OCI-LY7 (cell line): ENCODE results near the gene HIP1R. TPM values are rescaled to one million over a fixed set of nuclear protein-coding genes. Genes with fewer than 3 reads are reported as not detected.

Experiments used
- BruUV-seq: library from RNA; stranded (reverse); fragments of 400-500 nt; replicated peaks from 2 replicates; lab custom pipeline; 2021; lab: Mats Ljungman, UMichigan
- CTCF ChIA-PET: fragments of 300-600 bp; sonication (Branson Sonifier 250); formaldehyde crosslinking; loops from one replicate; lab custom pipeline; 2022; ENCODE audit warnings: antibody characterized with exemption; ENCODE audit not compliant: unreplicated experiment; lab: Charles Lee
- POLR2A ChIA-PET: fragments of 300-600 bp; sonication (Branson Sonifier 250); formaldehyde crosslinking; loops from one replicate; lab custom pipeline; 2022; ENCODE audit warnings: antibody characterized with exemption; lab: Charles Lee
- DNase-seq: peaks from one replicate; pipeline ENCODE4 v3.0.0-alpha.2; 2015; ENCODE audit warnings: low spot score
- H2AFZ ChIP-seq: fragments of 200-600 bp; sonication (generic), shearing (Covaris generic); 2 replicates; pipeline ENCODE4 v1.6.1; 2014; ENCODE audit warnings: mild to moderate bottlenecking, antibody characterized with exemption, low read length, moderate library complexity
- H3K27ac ChIP-seq: fragments of 200-600 bp; sonication (generic); 2 replicates; pipeline ENCODE4 v1.5.1; 2014; ENCODE audit warnings: mixed run types, low read depth, mild to moderate bottlenecking, moderate library complexity, low read length, inconsistent platforms; ENCODE audit not compliant: poor library complexity, severe bottlenecking
- H3K36me3 ChIP-seq: fragments of 200-600 bp; sonication (generic); 2 replicates; pipeline ENCODE4 v1.6.1; 2014; ENCODE audit warnings: mild to moderate bottlenecking, antibody characterized with exemption, low read length, moderate library complexity, mixed read lengths; ENCODE audit not compliant: insufficient read depth
- H3K4me1 ChIP-seq: fragments of 200-600 bp; sonication (generic); 2 replicates; pipeline ENCODE4 v1.5.1; 2014; ENCODE audit warnings: mild to moderate bottlenecking, low read length; ENCODE audit not compliant: insufficient read depth, poor library complexity, severe bottlenecking
- H3K4me2 ChIP-seq: fragments of 200-600 bp; sonication (generic); 2 replicates; pipeline ENCODE4 v1.6.1; 2014; ENCODE audit warnings: mild to moderate bottlenecking, low read length
- H3K4me3 ChIP-seq: fragments of 200-600 bp; sonication (generic); 2 replicates; pipeline ENCODE4 v1.5.1; 2014; ENCODE audit warnings: mild to moderate bottlenecking, low read depth, low read length; ENCODE audit not compliant: poor library complexity, severe bottlenecking
- H3K79me2 ChIP-seq: fragments of 200-600 bp; sonication (generic); 2 replicates; pipeline ENCODE4 v1.6.1; 2016; ENCODE audit warnings: low read depth, mild to moderate bottlenecking, low read length, moderate library complexity, mixed read lengths; ENCODE audit not compliant: insufficient read depth
- H3K9me2 ChIP-seq: fragments of 200-600 bp; sonication (generic); 2 replicates; pipeline ENCODE4 v1.6.1; 2016; ENCODE audit warnings: mild to moderate bottlenecking, low read length, mixed read lengths; ENCODE audit not compliant: insufficient read depth
- H3K9me3 ChIP-seq: fragments of 200-600 bp; sonication (generic); 2 replicates; pipeline ENCODE4 v1.6.1; 2014; ENCODE audit warnings: mild to moderate bottlenecking, mixed run types, low read length, mixed read lengths
- H4K20me1 ChIP-seq: fragments of 200-600 bp; sonication (generic); 2 replicates; pipeline ENCODE4 v1.6.1; 2014; ENCODE audit warnings: mild to moderate bottlenecking, antibody characterized with exemption, low read length, moderate library complexity, mixed read lengths; ENCODE audit not compliant: insufficient read depth
- EZH2phosphoT487 ChIP-seq: fragments of 200-600 bp; sonication (generic); IDR thresholded peaks from 2 replicates; pipeline ENCODE4 v1.6.1; 2018; ENCODE audit warnings: low read depth, borderline replicate concordance, mild to moderate bottlenecking, mixed run types, antibody characterized with exemption, low read length, moderate library complexity, mixed read lengths
- intact Hi-C: fragments of 100-400 bp; cut with micrococcal nuclease; formaldehyde crosslinking; loops from one replicate; pipeline ENCODE4 v1.10.0; 2022; ENCODE audit not compliant: unreplicated experiment
- total RNA-seq, 2 experiments: library from RNA; depleted of rRNA in 1 of 2; stranded (reverse); fragments of >200 nt in 1 of 2; shearing (Covaris generic) in 1 of 2; gene quantifications; 2 replicates each; pipeline ENCODE4 v1.2.3, GENCODE V29; 2014 to 2022
- TF ChIP-seq, protein P1 (sequence below): fragments of 200-600 bp; sonication (generic); conservative IDR thresholded peaks from 2 replicates; pipeline ENCODE4 v1.5.1; 2014; ENCODE audit warnings: mild to moderate bottlenecking, antibody characterized with exemption, low read length, moderate library complexity, mixed read lengths

The HIP1R gene
- total RNA-seq, 2 experiments from 2014 or later, result 56.5 to 66.4 TPM

DNA sequence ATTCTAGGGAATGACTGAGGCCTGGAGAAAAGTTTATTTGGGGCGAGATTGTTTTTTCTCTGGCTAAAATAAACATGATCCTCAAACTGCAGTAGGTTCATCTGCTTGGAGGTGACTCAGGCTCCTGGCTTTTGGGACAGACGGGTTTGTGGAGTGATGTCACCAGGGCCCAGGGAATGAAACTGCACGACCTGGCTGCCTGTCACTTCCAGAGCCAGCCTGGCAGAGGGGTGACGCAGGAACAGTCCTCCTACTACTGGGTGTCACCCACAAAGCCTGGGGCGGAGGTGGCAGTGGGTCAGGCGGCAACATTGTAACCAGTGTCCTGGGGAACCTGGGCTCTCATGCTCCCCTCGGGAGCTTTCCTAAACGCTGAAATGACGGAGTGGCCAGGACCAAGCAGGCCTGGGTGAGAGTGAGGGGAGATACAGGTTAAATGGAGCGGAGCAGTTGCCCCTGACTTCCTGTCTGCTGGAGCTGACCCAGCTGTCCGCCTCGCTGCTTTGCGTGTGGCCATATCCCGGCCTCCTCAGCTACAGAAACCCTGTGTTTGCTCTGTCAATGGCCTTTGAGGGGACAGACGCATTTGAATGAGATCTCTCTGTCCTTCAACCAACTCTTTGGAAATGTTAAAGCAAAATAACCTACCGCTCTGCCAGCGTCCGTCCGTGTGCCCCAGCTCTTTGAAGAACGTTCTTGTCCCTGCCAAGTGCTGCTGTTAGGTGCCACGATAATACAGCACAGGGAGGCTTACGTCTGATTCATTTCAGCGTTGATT lies 6.5 kb downstream of the HIP1R start:
- H3K79me2 ChIP-seq, result peaks cover 49% of the 10 kb centered on the region
- no peaks in the 10 kb centered on the region for H3K9me2 ChIP-seq
- H3K4me1 ChIP-seq, result peaks cover 35% of the 10 kb centered on the region
- BruUV-seq, result no TSS peak
- H3K4me3 ChIP-seq, result no peak overlapping the region
- no peaks in the 10 kb centered on the region for H3K9me3 ChIP-seq
- ChIA-PET POLR2A (interaction anchor here (0.6 kb wide), 1 partner anchor 19 kb away, joined by 4 read pairs; no protein-coding TSS in a partner anchor), CTCF (no interaction called here)
- peaks cover 20% of the 10 kb centered on the region for H3K36me3 ChIP-seq
- no peak overlapping the region for H3K27ac ChIP-seq
- H3K4me2 ChIP-seq, result no peak overlapping the region
- intact Hi-C loops, result no loop called here
- H4K20me1 ChIP-seq, result peaks cover 12% of the 10 kb centered on the region
- DNase-seq, result no peak
- no peak overlapping the region for H2AFZ ChIP-seq
- TF ChIP-seq, protein P1, sequence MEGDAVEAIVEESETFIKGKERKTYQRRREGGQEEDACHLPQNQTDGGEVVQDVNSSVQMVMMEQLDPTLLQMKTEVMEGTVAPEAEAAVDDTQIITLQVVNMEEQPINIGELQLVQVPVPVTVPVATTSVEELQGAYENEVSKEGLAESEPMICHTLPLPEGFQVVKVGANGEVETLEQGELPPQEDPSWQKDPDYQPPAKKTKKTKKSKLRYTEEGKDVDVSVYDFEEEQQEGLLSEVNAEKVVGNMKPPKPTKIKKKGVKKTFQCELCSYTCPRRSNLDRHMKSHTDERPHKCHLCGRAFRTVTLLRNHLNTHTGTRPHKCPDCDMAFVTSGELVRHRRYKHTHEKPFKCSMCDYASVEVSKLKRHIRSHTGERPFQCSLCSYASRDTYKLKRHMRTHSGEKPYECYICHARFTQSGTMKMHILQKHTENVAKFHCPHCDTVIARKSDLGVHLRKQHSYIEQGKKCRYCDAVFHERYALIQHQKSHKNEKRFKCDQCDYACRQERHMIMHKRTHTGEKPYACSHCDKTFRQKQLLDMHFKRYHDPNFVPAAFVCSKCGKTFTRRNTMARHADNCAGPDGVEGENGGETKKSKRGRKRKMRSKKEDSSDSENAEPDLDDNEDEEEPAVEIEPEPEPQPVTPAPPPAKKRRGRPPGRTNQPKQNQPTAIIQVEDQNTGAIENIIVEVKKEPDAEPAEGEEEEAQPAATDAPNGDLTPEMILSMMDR, result no peak
- TF ChIP-seq EZH2phosphoT487, result no peak

DNA sequence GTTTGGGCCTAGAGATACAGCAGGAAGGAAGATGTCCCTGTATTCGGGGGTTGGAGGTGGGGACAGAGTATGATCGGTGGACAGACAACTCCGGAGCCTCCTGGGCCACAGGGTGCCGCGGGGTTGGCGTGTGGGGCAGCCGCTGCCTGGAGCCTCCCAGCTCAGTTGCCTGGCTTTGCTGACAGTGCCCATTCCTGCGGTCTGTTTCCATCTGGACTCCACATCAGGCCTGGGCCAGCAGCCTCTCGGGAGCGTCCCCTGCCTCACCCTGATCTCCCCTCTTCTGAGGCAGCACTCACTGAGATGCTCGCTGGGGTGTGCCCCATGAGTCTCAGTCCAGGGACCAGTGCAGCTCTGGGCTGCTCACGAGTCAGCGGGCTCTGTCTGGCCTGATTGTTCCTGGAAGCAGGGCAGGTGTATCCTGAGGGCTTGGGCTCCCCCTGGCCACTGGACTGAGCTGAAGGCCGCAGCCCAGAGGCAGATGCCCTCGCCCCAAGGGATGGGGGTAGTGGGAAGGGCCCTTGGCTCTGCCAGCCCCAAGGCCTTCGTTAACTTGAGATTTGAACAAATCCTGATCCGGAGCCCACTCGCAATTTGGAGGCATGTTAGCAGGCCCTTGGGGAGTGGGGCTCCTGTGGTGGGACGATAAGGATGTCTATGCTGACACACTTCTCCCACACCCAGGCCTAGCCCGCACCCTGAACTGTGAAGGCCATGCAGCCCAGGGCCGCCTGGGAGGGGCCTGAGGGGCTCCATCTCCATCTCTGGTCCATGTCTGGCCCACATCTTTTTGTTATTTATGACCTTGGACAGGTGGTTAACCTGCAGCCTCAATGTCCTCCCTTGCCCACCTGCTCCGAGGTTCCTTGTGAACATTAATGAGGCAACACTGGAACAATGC lies 7.5 kb downstream of the HIP1R start:
- CTCF ChIA-PET, result no interaction called here
- peaks cover 7% of the 10 kb centered on the region for H4K20me1 ChIP-seq
- intact Hi-C loops, result no loop called here
- H3K4me1 ChIP-seq, result peaks cover 26% of the 10 kb centered on the region
- peaks cover 20% of the 10 kb centered on the region for H3K36me3 ChIP-seq
- H3K4me3 ChIP-seq, result no peak overlapping the region
- no peak for DNase-seq
- no peak for TF ChIP-seq EZH2phosphoT487
- TF ChIP-seq, protein P1, result no peak
- H3K27ac ChIP-seq, result no peak overlapping the region
- POLR2A ChIA-PET, result interaction anchor here (0.6 kb wide), 1 partner anchor 20 kb away, joined by 4 read pairs; no protein-coding TSS in a partner anchor
- H2AFZ ChIP-seq, result no peak overlapping the region
- H3K79me2 ChIP-seq, result peaks cover 39% of the 10 kb centered on the region
- BruUV-seq, result no TSS peak
- H3K9me3 ChIP-seq, result no peaks in the 10 kb centered on the region
- H3K9me2 ChIP-seq, result no peaks in the 10 kb centered on the region
- H3K4me2 ChIP-seq, result no peak overlapping the region
